ENCODE results near the gene CPNE5. TPM values are rescaled to one million over a fixed set of nuclear protein-coding genes. Genes with fewer than 3 reads are reported as not detected.

The CPNE5 gene
- polyA plus RNA-seq, 2 of the 4 experiments (the other 2 are of a cell fraction) = 0.03 to 0.13 TPM

- TF ChIP-seq HOXB13 (CRISPR knock-in tag; IDR thresholded peaks at IDR 0.05; ENCODE audit: low read depth) = no peak
- TF ChIP-seq POLR2AphosphoS2 (conservative IDR thresholded peaks at IDR 0.05; ENCODE audit: low read length) = no peak
- no peak for TF ChIP-seq EHMT2 (IDR thresholded peaks at IDR 0.05; ENCODE audit: low read depth)
Measured at GRCh38 chr6:36703081-36703606, 136.1 kb downstream of the CPNE5 start (continued).

- H3K9me3 ChIP-seq = no peaks in the 10 kb centered on the region
- H3K4me3 ChIP-seq = no peak overlapping the region
- FAIRE-seq = no peak
- ChIA-PET CTCF (interaction anchor here (0.6 to 2.0 kb wide), 6 partner anchors 14 to 85 kb away, joined by 3 to 5 read pairs (median 4); no protein-coding TSS in a partner anchor), POLR2A (no interaction called here)
- ATAC-seq = no peak
- no peak overlapping the region for H3K4me2 ChIP-seq
- no peak for DNase-seq (ENCODE audit: low read depth in 1 of 2, low spot score in 1 of 2)
- H3K27ac ChIP-seq = no peak overlapping the region
- 98% methylated on average over 3 of the region's 3 CpGs for WGBS (ENCODE audit: missing lambda C conversion rate)
- peaks cover 5% of the 10 kb centered on the region; the same call in 1 of the 3 replicates for H3K4me1 ChIP-seq
- TF ChIP-seq CHD4 (IDR thresholded peaks at IDR 0.05; ENCODE audit: borderline replicate concordance) (no peak), HES2 (IDR thresholded peaks at IDR 0.05) (no peak), POLR2AphosphoS2 (conservative IDR thresholded peaks at IDR 0.05; ENCODE audit: low read length) (no peak), FOXS1 (CRISPR knock-in tag; IDR thresholded peaks at IDR 0.05) (no peak), HEYL (CRISPR knock-in tag; IDR thresholded peaks at IDR 0.05) (no peak), JUNB (IDR thresholded peaks at IDR 0.05) (no peak), CEBPB (IDR thresholded peaks at IDR 0.05) (no peak), RCOR1 (IDR thresholded peaks at IDR 0.05; ENCODE audit: low read depth, low read length) (no peak), EHMT2 (IDR thresholded peaks at IDR 0.05; ENCODE audit: low read depth) (no peak), HOXB5 (CRISPR knock-in tag; IDR thresholded peaks at IDR 0.05) (no peak), BHLHE40 (IDR thresholded peaks at IDR 0.05; ENCODE audit: low read depth, low read length) (no peak), KDM1A (IDR thresholded peaks at IDR 0.05; ENCODE audit: low read depth) (no peak), HMGXB4 (CRISPR knock-in tag; IDR thresholded peaks at IDR 0.05; ENCODE audit: borderline replicate concordance) (no peak), CBX8 (IDR thresholded peaks at IDR 0.05) (no peak), POLR2A (IDR thresholded peaks at IDR 0.05; ENCODE audit: low read length) (no peak), CHD2 (IDR thresholded peaks at IDR 0.05; ENCODE audit: low read length, partially characterized antibody) (no peak), ZFP36 (IDR thresholded peaks at IDR 0.05; ENCODE audit: borderline replicate concordance, partially characterized antibody) (no peak), HOXB13 (CRISPR knock-in tag; IDR thresholded peaks at IDR 0.05; ENCODE audit: low read depth) (no peak), ATOH8 (CRISPR knock-in tag; IDR thresholded peaks at IDR 0.05; ENCODE audit: low read depth) (no peak), ESRRA (IDR thresholded peaks at IDR 0.05; ENCODE audit: borderline replicate concordance, low read length) (no peak)
Measured at GRCh38 chr6:36702656-36703055, 136.6 kb downstream of the CPNE5 start.

- Histone ChIP-seq H3K9me3 (no peaks in the 10 kb centered on the region), H3K27ac (no peak overlapping the region), H3K4me3 (no peak overlapping the region), H3K4me1 (peaks cover 5% of the 10 kb centered on the region; the same call in 1 of the 3 replicates), H3K4me2 (no peak overlapping the region)
- no peak for DNase-seq (ENCODE audit: low read depth in 1 of 2, low spot score in 1 of 2)
- FAIRE-seq = no peak
- CTCF ChIA-PET = interaction anchor here (0.6 to 2.0 kb wide), 6 partner anchors 11 to 673 kb away, joined by 3 to 5 read pairs (median 3); no protein-coding TSS in a partner anchor
- POLR2A ChIA-PET = no interaction called here
- peak; percentile 39 to 74; a peak in 3 of 6 replicates for ATAC-seq
- 73% methylated on average over 3 of the region's 3 CpGs for WGBS (ENCODE audit: missing lambda C conversion rate)
- TF ChIP-seq PBX3 (IDR thresholded peaks at IDR 0.05) (no peak), RAD21 (conservative IDR thresholded peaks at IDR 0.05 in 1 of 2, IDR thresholded peaks at IDR 0.05 in 1 of 2) (peak; percentile 33 to 34; a peak in 4 of 5 replicates), ZFP36 (IDR thresholded peaks at IDR 0.05; ENCODE audit: borderline replicate concordance, partially characterized antibody) (peak; percentile 34), CTCF (IDR thresholded peaks at IDR 0.05) (peak; percentile 14; the same call in 1 of the 3 replicates), MYC (IDR thresholded peaks at IDR 0.05; ENCODE audit: borderline replicate concordance, low read length) (no peak), HES2 (IDR thresholded peaks at IDR 0.05) (no peak), CEBPB (IDR thresholded peaks at IDR 0.05) (no peak)
Measured at GRCh38 chr6:36701401-36701991, 137.7 kb downstream of the CPNE5 start.
